Stimulated activated CD4-positive, alpha-beta T cell treated with anti-CD3 and anti-CD28 coated beads, Interleukin-12 subunit alpha, Interleukin-12 subunit beta, amount 100 ng/mL, for 4 hours (primary cell): ENCODE measurements around the gene C16orf54.
"Not testable (repeated sequence)": the region's sequence is repeated elsewhere in the genome, so short reads cannot be mapped to it uniquely, and the experiment has no call there.

Experiments used
- DNase-seq: peaks from one replicate; pipeline ENCODE4 v3.0.0-alpha.2; 2020

The C16orf54 gene

GRCh38 chr16:29745853-29746345, at the start of gene C16orf54:
TSS of gene C16orf54 (minus strand) at chr16:29745990. CDS start at chr16:29744951, 1,039 bp downstream.
- DNase-seq = peak; percentile 60

GRCh38 chr16:29794231-29794710, 48.5 kb upstream of the C16orf54 start:
- no peak for DNase-seq

GRCh38 chr16:29793153-29793552, 47.4 kb upstream of the C16orf54 start:
- not testable (repeated sequence) for DNase-seq

- DNase-seq = no peak
These were observed 46.3 kb upstream of the C16orf54 start for GRCh38 chr16:29791845-29792807.

- no peak for DNase-seq
These were observed 45.4 kb upstream of the C16orf54 start for GRCh38 chr16:29790949-29791844.

GRCh38 chr16:29790183-29790948, 44.6 kb upstream of the C16orf54 start, which contains the start of gene KIF22:
TSS of gene KIF22 (plus strand) at chr16:29790751. CDS start at chr16:29790760, 9 bp downstream.
- DNase-seq = peak; percentile 100

GRCh38 chr16:29789775-29790182, 44.0 kb upstream of the C16orf54 start:
- DNase-seq = no peak

- not testable (repeated sequence) for DNase-seq
These were observed 41.4 kb upstream of the C16orf54 start for GRCh38 chr16:29787155-29787554.

GRCh38 chr16:29784901-29785500, 39.2 kb upstream of the C16orf54 start:
- DNase-seq = peak; percentile 68

- no peak for DNase-seq
These were observed 38.4 kb upstream of the C16orf54 start for GRCh38 chr16:29784157-29784556.

- not testable (repeated sequence) for DNase-seq
These were observed 37.5 kb upstream of the C16orf54 start for GRCh38 chr16:29783094-29783953.

- DNase-seq = no peak
These were observed 33.7 kb upstream of the C16orf54 start for GRCh38 chr16:29779474-29779873.

- no peak for DNase-seq
These were observed 32.0 kb upstream of the C16orf54 start, which contains the start of gene ZG16 for GRCh38 chr16:29777576-29778350. TSS of gene ZG16 (plus strand) at chr16:29778256. CDS start at chr16:29779267, 1,011 bp downstream.

- DNase-seq = no peak
These were observed 30.1 kb upstream of the C16orf54 start for GRCh38 chr16:29775742-29776408.

GRCh38 chr16:29774730-29775129, 28.9 kb upstream of the C16orf54 start:
- no peak for DNase-seq

GRCh38 chr16:29772330-29772729, 26.5 kb upstream of the C16orf54 start:
- not testable (repeated sequence) for DNase-seq

GRCh38 chr16:29770250-29770929, 24.6 kb upstream of the C16orf54 start:
- no peak for DNase-seq

GRCh38 chr16:29769507-29769906, 23.7 kb upstream of the C16orf54 start:
- DNase-seq = no peak
